ENCODE measurements around the gene RCBTB2. TPM values are rescaled to one million over a fixed set of nuclear protein-coding genes. Genes with fewer than 3 reads are reported as not detected.

Gene RCBTB2
- total RNA-seq, 1 donor from 2014 or later = 2.0 TPM

- no peaks in the 10 kb centered on the region for H3K36me3 Mint-ChIP-seq (ENCODE audit: low read depth)
- H3K4me1 Mint-ChIP-seq (ENCODE audit: low read depth) = peaks cover 27% of the 10 kb centered on the region
- H3K27me3 Mint-ChIP-seq (ENCODE audit: insufficient read depth) = peaks cover 63% of the 10 kb centered on the region
- H3K27ac Mint-ChIP-seq = no peak overlapping the region
- intact Hi-C loops (cut with micrococcal nuclease) = no loop called here
- no peak for DNase-seq (ENCODE audit: low spot score)
- no peak overlapping the region for H3K4me3 Mint-ChIP-seq
- H3K9me3 Mint-ChIP-seq = no peaks in the 10 kb centered on the region
Observed at GRCh38 chr13:48573213-48574007, 40.5 kb upstream of the RCBTB2 start.

- peaks cover 71% of the 10 kb centered on the region for H3K27me3 Mint-ChIP-seq (ENCODE audit: insufficient read depth)
- DNase-seq (ENCODE audit: low spot score) = no peak
- no peak overlapping the region for H3K4me3 Mint-ChIP-seq
- intact Hi-C loops (cut with micrococcal nuclease) = no loop called here
- peaks cover 34% of the 10 kb centered on the region for H3K4me1 Mint-ChIP-seq (ENCODE audit: low read depth)
- H3K9me3 Mint-ChIP-seq = no peaks in the 10 kb centered on the region
- peaks cover 3% of the 10 kb centered on the region for H3K36me3 Mint-ChIP-seq (ENCODE audit: low read depth)
- no peak overlapping the region for H3K27ac Mint-ChIP-seq
Observed at GRCh38 chr13:48571126-48571913, 38.4 kb upstream of the RCBTB2 start.

GRCh38 chr13:48570216-48570828 lies 37.4 kb upstream of the RCBTB2 start:
- Mint-ChIP-seq H3K4me3 (no peak overlapping the region), H3K27me3 (ENCODE audit: insufficient read depth) (peaks cover 68% of the 10 kb centered on the region), H3K27ac (no peak overlapping the region), H3K36me3 (ENCODE audit: low read depth) (peaks cover 6% of the 10 kb centered on the region), H3K4me1 (ENCODE audit: low read depth) (peaks cover 38% of the 10 kb centered on the region), H3K9me3 (no peaks in the 10 kb centered on the region)
- no peak for DNase-seq (ENCODE audit: low spot score)
- intact Hi-C loops (cut with micrococcal nuclease) = no loop called here

- intact Hi-C loops (cut with micrococcal nuclease) = loop anchor here (10.0 kb wide), 1 partner anchor 316 kb away; no protein-coding TSS in a partner anchor
- H3K27me3 Mint-ChIP-seq (ENCODE audit: insufficient read depth) = peaks cover 70% of the 10 kb centered on the region
- peaks cover 7% of the 10 kb centered on the region for H3K36me3 Mint-ChIP-seq (ENCODE audit: low read depth)
Observed at GRCh38 chr13:48569104-48569666, 36.3 kb upstream of the RCBTB2 start.

DNA sequence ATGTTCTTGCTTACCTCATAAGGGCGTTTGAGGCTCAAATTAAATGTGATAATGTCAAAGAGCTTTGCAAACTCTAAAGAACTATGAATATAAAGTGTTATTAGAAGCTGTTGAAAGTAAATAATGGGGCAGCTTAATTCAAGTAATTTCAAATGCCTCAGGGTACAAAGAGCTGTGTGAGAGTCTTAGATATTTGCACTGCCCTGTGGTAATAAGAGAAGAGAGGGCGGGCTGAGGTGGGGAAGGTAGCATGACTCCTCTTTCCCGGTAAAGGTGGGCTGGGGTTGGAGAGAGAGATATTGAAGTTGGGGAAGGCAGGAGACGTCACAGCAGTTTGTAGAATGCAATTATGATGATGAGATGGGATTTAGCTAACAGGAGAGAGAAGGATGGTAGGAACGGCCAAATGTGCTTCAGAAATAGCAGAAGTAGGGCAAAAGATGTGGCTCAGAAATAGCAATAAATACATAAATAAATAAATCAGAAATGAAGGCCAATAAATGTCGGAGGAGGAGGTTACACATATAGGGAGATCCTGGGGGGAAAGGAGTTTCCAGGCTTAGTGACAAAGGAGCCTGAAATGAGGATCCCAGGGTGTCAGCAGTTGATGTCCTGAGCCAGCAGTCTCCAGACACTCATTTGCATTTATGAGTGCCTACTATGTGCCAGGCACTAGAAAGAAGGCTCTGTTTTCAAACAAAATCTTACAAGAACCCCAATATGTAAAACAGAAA lies 35.7 kb upstream of the RCBTB2 start:
- Mint-ChIP-seq H3K36me3 (ENCODE audit: low read depth) (peaks cover 7% of the 10 kb centered on the region), H3K4me1 (ENCODE audit: low read depth) (peaks cover 39% of the 10 kb centered on the region), H3K4me3 (no peak overlapping the region), H3K27ac (no peak overlapping the region), H3K27me3 (ENCODE audit: insufficient read depth) (peaks cover 67% of the 10 kb centered on the region), H3K9me3 (no peaks in the 10 kb centered on the region)
- intact Hi-C loops (cut with micrococcal nuclease) = loop anchor here (10.0 kb wide), 1 partner anchor 316 kb away; no protein-coding TSS in a partner anchor
- DNase-seq (ENCODE audit: low spot score) = no peak

More at GRCh38 chr13:48569104-48569666, 36.3 kb upstream of the RCBTB2 start:
- no peak for DNase-seq (ENCODE audit: low spot score)
- Mint-ChIP-seq H3K27ac (no peak overlapping the region), H3K9me3 (no peaks in the 10 kb centered on the region), H3K4me3 (no peak overlapping the region), H3K4me1 (ENCODE audit: low read depth) (peaks cover 39% of the 10 kb centered on the region)

- Mint-ChIP-seq H3K4me1 (ENCODE audit: low read depth) (peaks cover 44% of the 10 kb centered on the region), H3K27ac (no peak overlapping the region), H3K9me3 (no peaks in the 10 kb centered on the region), H3K4me3 (no peak overlapping the region), H3K36me3 (ENCODE audit: low read depth) (peaks cover 7% of the 10 kb centered on the region), H3K27me3 (ENCODE audit: insufficient read depth) (peaks cover 66% of the 10 kb centered on the region)
- DNase-seq (ENCODE audit: low spot score) = no peak
- intact Hi-C loops (cut with micrococcal nuclease) = loop anchor here (10.0 kb wide), 1 partner anchor 317 kb away; no protein-coding TSS in a partner anchor
Observed at GRCh38 chr13:48567515-48568369, 34.9 kb upstream of the RCBTB2 start.

- peaks cover 61% of the 10 kb centered on the region for H3K4me1 Mint-ChIP-seq (ENCODE audit: low read depth)
- DNase-seq (ENCODE audit: low spot score) = no peak
- H3K9me3 Mint-ChIP-seq = no peaks in the 10 kb centered on the region
- H3K4me3 Mint-ChIP-seq = no peak overlapping the region
- no peak overlapping the region for H3K27ac Mint-ChIP-seq
- peaks cover 10% of the 10 kb centered on the region for H3K36me3 Mint-ChIP-seq (ENCODE audit: low read depth)
- intact Hi-C loops (cut with micrococcal nuclease) = loop anchor here (10.0 kb wide), 1 partner anchor 321 kb away; no protein-coding TSS in a partner anchor
- H3K27me3 Mint-ChIP-seq (ENCODE audit: insufficient read depth) = peaks cover 69% of the 10 kb centered on the region
Observed at GRCh38 chr13:48564056-48564455, 31.2 kb upstream of the RCBTB2 start.

DNA sequence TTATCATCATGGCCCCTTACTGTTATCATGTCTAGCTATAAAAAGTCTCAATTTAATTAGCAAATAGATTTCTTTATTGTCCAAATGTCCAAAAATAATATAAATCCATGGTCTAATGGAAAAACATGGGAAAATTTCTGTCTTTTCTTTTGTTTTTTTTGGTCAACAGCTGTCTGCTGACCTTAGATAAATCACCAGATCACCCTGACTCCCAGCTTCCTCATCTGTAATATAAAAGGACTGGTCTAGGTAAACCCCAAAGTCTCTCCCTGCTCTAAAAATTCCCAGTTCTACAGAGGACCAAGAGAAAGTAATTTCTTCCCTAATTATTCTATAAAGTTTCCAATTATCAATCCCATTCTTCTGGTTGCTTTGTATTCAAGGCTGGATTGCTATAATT lies 30.7 kb upstream of the RCBTB2 start:
- H3K36me3 Mint-ChIP-seq (ENCODE audit: low read depth) = peaks cover 10% of the 10 kb centered on the region
- H3K4me3 Mint-ChIP-seq = no peak overlapping the region
- peaks cover 70% of the 10 kb centered on the region for H3K27me3 Mint-ChIP-seq (ENCODE audit: insufficient read depth)
- DNase-seq (ENCODE audit: low spot score) = no peak
- peaks cover 63% of the 10 kb centered on the region for H3K4me1 Mint-ChIP-seq (ENCODE audit: low read depth)
- no peak overlapping the region for H3K27ac Mint-ChIP-seq
- no peaks in the 10 kb centered on the region for H3K9me3 Mint-ChIP-seq
- intact Hi-C loops (cut with micrococcal nuclease) = loop anchor here (2.0 to 10.0 kb wide), 2 partner anchors 119 to 321 kb away; no protein-coding TSS in a partner anchor

GRCh38 chr13:48562296-48563066 lies 29.6 kb upstream of the RCBTB2 start:
- intact Hi-C loops (cut with micrococcal nuclease) = loop anchor here (1.0 to 10.0 kb wide), 9 partner anchors 30 to 341 kb away; no protein-coding TSS in a partner anchor
- Mint-ChIP-seq H3K4me3 (no peak overlapping the region), H3K27me3 (ENCODE audit: insufficient read depth) (peaks cover 68% of the 10 kb centered on the region), H3K36me3 (ENCODE audit: low read depth) (peaks cover 9% of the 10 kb centered on the region), H3K9me3 (peaks cover 5% of the 10 kb centered on the region), H3K4me1 (ENCODE audit: low read depth) (peaks cover 59% of the 10 kb centered on the region), H3K27ac (no peak overlapping the region)
- peak; percentile 77 for DNase-seq (ENCODE audit: low spot score)

DNA sequence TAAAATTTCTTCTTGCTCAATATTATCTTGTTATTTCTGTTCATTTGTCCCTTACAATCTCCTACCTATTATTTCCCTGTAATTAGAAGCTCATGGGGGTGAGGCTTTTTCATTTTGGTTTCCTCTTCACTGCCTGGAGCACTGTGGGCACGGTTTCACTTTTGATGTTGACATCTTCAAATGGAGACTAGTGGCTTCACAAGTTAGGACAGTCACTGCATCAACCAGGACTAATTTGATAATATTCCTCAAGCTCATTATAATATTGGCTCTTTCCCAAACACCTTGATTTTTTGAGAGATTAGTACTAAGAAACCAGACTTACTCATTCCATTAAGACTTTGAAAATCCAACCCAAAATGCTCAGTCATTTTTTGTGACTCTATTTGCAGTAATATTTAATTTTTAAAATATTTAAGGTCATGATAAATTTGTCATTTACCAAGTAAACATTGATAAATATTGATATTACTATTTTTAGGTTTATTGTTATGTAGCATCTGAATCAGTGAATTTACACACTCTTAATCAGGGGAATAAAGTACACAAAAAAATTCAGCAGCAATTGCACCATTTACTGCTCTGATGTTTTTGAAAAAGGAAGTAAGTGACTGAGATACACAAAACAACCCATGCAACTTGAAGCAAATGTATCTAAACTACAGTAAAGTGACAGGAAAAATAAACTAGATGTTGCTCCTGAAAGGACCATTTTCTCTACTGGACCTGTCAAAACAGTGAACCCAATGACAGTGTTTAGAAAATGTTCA lies 28.8 kb upstream of the RCBTB2 start:
- Mint-ChIP-seq H3K9me3 (peaks cover 13% of the 10 kb centered on the region), H3K27ac (no peak overlapping the region), H3K4me3 (no peak overlapping the region), H3K27me3 (ENCODE audit: insufficient read depth) (peaks cover 69% of the 10 kb centered on the region), H3K4me1 (ENCODE audit: low read depth) (peaks cover 56% of the 10 kb centered on the region), H3K36me3 (ENCODE audit: low read depth) (peaks cover 8% of the 10 kb centered on the region)
- intact Hi-C loops (cut with micrococcal nuclease) = loop anchor here (1.0 to 10.0 kb wide), 9 partner anchors 29 to 340 kb away; no protein-coding TSS in a partner anchor
- DNase-seq (ENCODE audit: low spot score) = no peak
